ENCODE measurements around the gene OR8B8. TPM values are rescaled to one million over a fixed set of nuclear protein-coding genes. Genes with fewer than 3 reads are reported as not detected.

The OR8B8 gene, protein sequence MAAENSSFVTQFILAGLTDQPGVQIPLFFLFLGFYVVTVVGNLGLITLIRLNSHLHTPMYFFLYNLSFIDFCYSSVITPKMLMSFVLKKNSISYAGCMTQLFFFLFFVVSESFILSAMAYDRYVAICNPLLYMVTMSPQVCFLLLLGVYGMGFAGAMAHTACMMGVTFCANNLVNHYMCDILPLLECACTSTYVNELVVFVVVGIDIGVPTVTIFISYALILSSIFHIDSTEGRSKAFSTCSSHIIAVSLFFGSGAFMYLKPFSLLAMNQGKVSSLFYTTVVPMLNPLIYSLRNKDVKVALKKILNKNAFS
- polyA plus RNA-seq (2013) = not detected

GRCh38 chr11:124445646-124446150 is at the start of gene OR8B8:
OR8B8 (minus strand) TSS chr11:124445696; CDS start chr11:124441085, 4,611 bp downstream.
- H3K4me1 ChIP-seq (ENCODE audit: control extremely low read depth in 1 of 4, control insufficient read depth in 4 of 4, insufficient read depth in 4 of 4, low read length in 3 of 4) = peaks cover 0 to 4% (median 0%) of the 10 kb centered on the region in 4 experiments
- H3K36me3 ChIP-seq (ENCODE audit: control insufficient read depth in 4 of 4, insufficient read depth in 4 of 4, low read length in 3 of 4) = no peaks in the 10 kb centered on the region
- CTCF ChIA-PET = interaction anchor here (1.4 kb wide), 1 partner anchor 61 kb away, joined by 6 read pairs; no protein-coding TSS in a partner anchor
- H3K4me3 ChIP-seq (ENCODE audit: control insufficient read depth in 1 of 7, extremely low read depth in 1 of 7, insufficient read depth in 4 of 7, low read depth in 2 of 7, low read length in 6 of 7) = no peak within 1 kb of the TSS
- DNase-seq = no peak
- no peak within 1 kb of the TSS for H3K27ac ChIP-seq (ENCODE audit: insufficient read depth in 1 of 2, low read depth in 1 of 2, low read length in 2 of 2, poor library complexity in 1 of 2, severe bottlenecking in 2 of 2)
- POLR2A ChIA-PET = no interaction called here
- WGBS (ENCODE audit: insufficient coverage) = 100% methylated on average over 1 of the region's 1 CpG
- no peaks in the 10 kb centered on the region for H3K27me3 ChIP-seq (replicated peaks in 2 of 5; ENCODE audit: control insufficient read depth in 4 of 5, insufficient read depth in 5 of 5, low read length in 4 of 5)
- peaks cover 0 to 4% (median 0%) of the 10 kb centered on the region in 5 experiments for H3K9me3 ChIP-seq (ENCODE audit: control extremely low read depth in 1 of 5, control insufficient read depth in 4 of 5, insufficient read depth in 2 of 5, low read depth in 1 of 5, low read length in 4 of 5)

GRCh38 chr11:124493016-124493655 is 47.6 kb upstream of the OR8B8 start:
- H3K27me3 ChIP-seq (replicated peaks in 2 of 5; ENCODE audit: control insufficient read depth in 4 of 5, insufficient read depth in 5 of 5, low read length in 4 of 5) = peaks cover 0 to 7% (median 2%) of the 10 kb centered on the region in 5 experiments
- no peak for DNase-seq

DNA sequence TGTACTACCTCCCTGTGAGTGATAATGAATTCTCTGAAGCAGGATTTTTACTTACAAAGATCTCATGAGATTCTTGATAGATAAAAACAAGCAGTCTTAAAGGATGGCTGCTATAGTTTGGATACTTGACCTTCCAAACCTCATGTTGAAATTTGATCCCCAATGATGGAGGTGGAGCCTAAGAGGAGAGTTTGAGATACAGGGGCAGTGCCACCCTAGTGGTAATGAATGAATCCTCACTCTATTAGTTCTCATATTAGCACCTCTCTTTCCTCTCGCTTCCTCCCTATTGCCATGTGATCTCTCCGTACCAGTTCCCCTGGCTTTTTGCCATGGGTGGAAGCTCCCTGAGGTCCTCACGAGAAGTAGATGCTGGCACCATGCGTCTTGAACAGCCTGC is 37.9 kb upstream of the OR8B8 start:
- H3K4me1 ChIP-seq (ENCODE audit: control extremely low read depth in 1 of 4, control insufficient read depth in 4 of 4, insufficient read depth in 4 of 4, low read length in 3 of 4) = peaks cover 0 to 15% (median 10%) of the 10 kb centered on the region in 4 experiments
- ChIA-PET POLR2A (no interaction called here), CTCF (interaction anchor here (1.7 kb wide), 1 partner anchor 54 kb away, joined by 3 read pairs; no protein-coding TSS in a partner anchor)
- peaks cover 0 to 1% (median 0%) of the 10 kb centered on the region in 5 experiments for H3K9me3 ChIP-seq (ENCODE audit: control extremely low read depth in 1 of 5, control insufficient read depth in 4 of 5, insufficient read depth in 2 of 5, low read depth in 1 of 5, low read length in 4 of 5)
- no peaks in the 10 kb centered on the region for H3K36me3 ChIP-seq (ENCODE audit: control insufficient read depth in 4 of 4, insufficient read depth in 4 of 4, low read length in 3 of 4)
- WGBS (ENCODE audit: insufficient coverage) = 80% methylated on average over 2 of the region's 4 CpGs
- H3K27ac ChIP-seq (ENCODE audit: insufficient read depth in 1 of 2, low read depth in 1 of 2, low read length in 2 of 2, poor library complexity in 1 of 2, severe bottlenecking in 2 of 2) = no peak overlapping the region
- H3K4me3 ChIP-seq (ENCODE audit: control insufficient read depth in 1 of 7, extremely low read depth in 1 of 7, insufficient read depth in 4 of 7, low read depth in 2 of 7, low read length in 6 of 7) = no peak overlapping the region
- DNase-seq = no peak
- H3K27me3 ChIP-seq (replicated peaks in 2 of 5; ENCODE audit: control insufficient read depth in 4 of 5, insufficient read depth in 5 of 5, low read length in 4 of 5) = peaks cover 0 to 5% (median 0%) of the 10 kb centered on the region in 5 experiments

More at GRCh38 chr11:124493016-124493655, 47.6 kb upstream of the OR8B8 start:
- H3K27ac ChIP-seq (ENCODE audit: insufficient read depth in 1 of 2, low read depth in 1 of 2, low read length in 2 of 2, poor library complexity in 1 of 2, severe bottlenecking in 2 of 2) = no peak overlapping the region
- no peaks in the 10 kb centered on the region for H3K4me1 ChIP-seq (ENCODE audit: control extremely low read depth in 1 of 4, control insufficient read depth in 4 of 4, insufficient read depth in 4 of 4, low read length in 3 of 4)
- POLR2A ChIA-PET = no interaction called here
- CTCF ChIA-PET = no interaction called here
- peaks cover 0 to 4% (median 0%) of the 10 kb centered on the region in 5 experiments for H3K9me3 ChIP-seq (ENCODE audit: control extremely low read depth in 1 of 5, control insufficient read depth in 4 of 5, insufficient read depth in 2 of 5, low read depth in 1 of 5, low read length in 4 of 5)
- no peaks in the 10 kb centered on the region for H3K36me3 ChIP-seq (ENCODE audit: control insufficient read depth in 4 of 4, insufficient read depth in 4 of 4, low read length in 3 of 4)
- H3K4me3 ChIP-seq (ENCODE audit: control insufficient read depth in 1 of 7, extremely low read depth in 1 of 7, insufficient read depth in 4 of 7, low read depth in 2 of 7, low read length in 6 of 7) = no peak overlapping the region
- 100% methylated on average over 3 of the region's 4 CpGs for WGBS (ENCODE audit: insufficient coverage)

DNA sequence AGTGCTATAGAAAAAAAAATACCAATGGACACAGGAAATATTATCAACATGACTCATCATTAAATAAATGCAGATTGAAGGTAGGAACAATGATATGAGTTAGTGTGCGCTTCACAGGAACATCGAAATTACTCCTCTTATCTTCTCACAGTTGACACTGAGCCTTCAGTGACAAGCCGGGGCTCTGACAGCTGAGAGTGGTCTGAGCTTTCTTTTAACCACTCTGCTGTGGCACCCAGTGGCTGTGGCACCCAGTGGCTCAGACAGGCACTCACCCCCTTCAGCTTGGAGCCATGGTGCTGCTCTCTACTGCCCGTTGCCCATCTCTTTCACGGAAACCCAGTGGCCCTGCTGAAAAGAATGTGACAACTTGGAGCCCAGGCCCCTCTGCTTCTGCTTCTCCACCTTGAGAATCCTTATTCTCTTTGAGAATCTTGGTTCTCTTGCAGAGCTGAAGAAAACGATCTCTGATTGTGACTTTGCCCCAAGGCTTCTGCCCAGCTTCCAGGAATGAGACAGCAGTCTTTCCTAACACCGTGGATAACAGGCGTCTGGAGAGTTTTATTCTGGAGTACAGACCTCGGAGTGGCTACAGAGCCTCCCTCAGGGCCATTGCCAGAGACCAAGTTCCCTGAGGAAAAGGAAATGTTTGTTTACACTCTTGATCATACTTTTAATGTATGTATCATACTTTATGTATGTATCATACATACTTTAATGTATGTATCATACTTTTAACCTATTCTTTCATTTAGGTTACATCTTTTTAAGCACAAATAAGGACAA is 37.1 kb upstream of the OR8B8 start:
- H3K27ac ChIP-seq (ENCODE audit: insufficient read depth in 1 of 2, low read depth in 1 of 2, low read length in 2 of 2, poor library complexity in 1 of 2, severe bottlenecking in 2 of 2) = no peak overlapping the region
- 88% methylated on average over 8 of the region's 9 CpGs for WGBS (ENCODE audit: insufficient coverage)
- H3K9me3 ChIP-seq (ENCODE audit: control extremely low read depth in 1 of 5, control insufficient read depth in 4 of 5, insufficient read depth in 2 of 5, low read depth in 1 of 5, low read length in 4 of 5) = peaks cover 0 to 1% (median 0%) of the 10 kb centered on the region in 5 experiments
- CTCF ChIA-PET = interaction anchor here (1.7 kb wide), 1 partner anchor 53 kb away, joined by 3 read pairs; no protein-coding TSS in a partner anchor
- H3K36me3 ChIP-seq (ENCODE audit: control insufficient read depth in 4 of 4, insufficient read depth in 4 of 4, low read length in 3 of 4) = no peaks in the 10 kb centered on the region
- peak in 1 of 3 donors; percentile 17 for DNase-seq
- peaks cover 0 to 5% (median 0%) of the 10 kb centered on the region in 5 experiments for H3K27me3 ChIP-seq (replicated peaks in 2 of 5; ENCODE audit: control insufficient read depth in 4 of 5, insufficient read depth in 5 of 5, low read length in 4 of 5)
- no peak overlapping the region for H3K4me3 ChIP-seq (ENCODE audit: control insufficient read depth in 1 of 7, extremely low read depth in 1 of 7, insufficient read depth in 4 of 7, low read depth in 2 of 7, low read length in 6 of 7)
- H3K4me1 ChIP-seq (ENCODE audit: control extremely low read depth in 1 of 4, control insufficient read depth in 4 of 4, insufficient read depth in 4 of 4, low read length in 3 of 4) = peaks cover 0 to 15% (median 10%) of the 10 kb centered on the region in 4 experiments
- POLR2A ChIA-PET = no interaction called here

- H3K4me3 ChIP-seq (ENCODE audit: control insufficient read depth in 1 of 7, extremely low read depth in 1 of 7, insufficient read depth in 4 of 7, low read depth in 2 of 7, low read length in 6 of 7) = peak overlapping the region; percentile 10 to 76 (median 54)
- H3K4me1 ChIP-seq (ENCODE audit: control extremely low read depth in 1 of 4, control insufficient read depth in 4 of 4, insufficient read depth in 4 of 4, low read length in 3 of 4) = peaks cover 0 to 15% (median 10%) of the 10 kb centered on the region in 4 experiments
- DNase-seq = peak; percentile 58 to 82 (median 75)
- H3K36me3 ChIP-seq (ENCODE audit: control insufficient read depth in 4 of 4, insufficient read depth in 4 of 4, low read length in 3 of 4) = no peaks in the 10 kb centered on the region
- ChIA-PET CTCF (no interaction called here), POLR2A (no interaction called here)
- WGBS (ENCODE audit: insufficient coverage) = 26% methylated on average over 16 of the region's 20 CpGs
- H3K27me3 ChIP-seq (replicated peaks in 2 of 5; ENCODE audit: control insufficient read depth in 4 of 5, insufficient read depth in 5 of 5, low read length in 4 of 5) = peaks cover 0 to 5% (median 0%) of the 10 kb centered on the region in 5 experiments
- peak overlapping the region in 1 of 2 experiments; percentile 25 for H3K27ac ChIP-seq (ENCODE audit: insufficient read depth in 1 of 2, low read depth in 1 of 2, low read length in 2 of 2, poor library complexity in 1 of 2, severe bottlenecking in 2 of 2)
- peaks cover 0 to 1% (median 0%) of the 10 kb centered on the region in 5 experiments for H3K9me3 ChIP-seq (ENCODE audit: control extremely low read depth in 1 of 5, control insufficient read depth in 4 of 5, insufficient read depth in 2 of 5, low read depth in 1 of 5, low read length in 4 of 5)
These were observed 36.1 kb upstream of the OR8B8 start for GRCh38 chr11:124481365-124482323.

- CTCF ChIA-PET = no interaction called here
- Histone ChIP-seq H3K27ac (ENCODE audit: insufficient read depth in 1 of 2, low read depth in 1 of 2, low read length in 2 of 2, poor library complexity in 1 of 2, severe bottlenecking in 2 of 2) (no peak overlapping the region), H3K36me3 (ENCODE audit: control insufficient read depth in 4 of 4, insufficient read depth in 4 of 4, low read length in 3 of 4) (no peaks in the 10 kb centered on the region), H3K9me3 (ENCODE audit: control extremely low read depth in 1 of 5, control insufficient read depth in 4 of 5, insufficient read depth in 2 of 5, low read depth in 1 of 5, low read length in 4 of 5) (peaks cover 0 to 1% (median 0%) of the 10 kb centered on the region in 5 experiments), H3K4me1 (ENCODE audit: control extremely low read depth in 1 of 4, control insufficient read depth in 4 of 4, insufficient read depth in 4 of 4, low read length in 3 of 4) (peaks cover 0 to 15% (median 10%) of the 10 kb centered on the region in 4 experiments), H3K4me3 (ENCODE audit: control insufficient read depth in 1 of 7, extremely low read depth in 1 of 7, insufficient read depth in 4 of 7, low read depth in 2 of 7, low read length in 6 of 7) (no peak overlapping the region), H3K27me3 (replicated peaks in 2 of 5; ENCODE audit: control insufficient read depth in 4 of 5, insufficient read depth in 5 of 5, low read length in 4 of 5) (peaks cover 0 to 6% (median 2%) of the 10 kb centered on the region in 5 experiments)
- POLR2A ChIA-PET = no interaction called here
- no peak for DNase-seq
- 71% methylated on average over 2 of the region's 3 CpGs for WGBS (ENCODE audit: insufficient coverage)
These were observed 34.1 kb upstream of the OR8B8 start for GRCh38 chr11:124479561-124479960.

All from common myeloid progenitor, CD34-positive (primary cell).